HEK293 (cell line): ENCODE measurements around the gene SLC35B4.

Experiments used
- CTCF ChIP-seq: fragments of 450-650 bp; formaldehyde crosslinking; IDR thresholded peaks from 2 replicates; pipeline ENCODE4 v1.5.1; 2016; ENCODE audit warnings: missing biosample characterization, missing genetic modification characterization
- ELK4 ChIP-seq: IDR thresholded peaks from 2 replicates; pipeline ENCODE4 v1.6.1; 2011; ENCODE audit warnings: mild to moderate bottlenecking, low read depth, low read length, borderline replicate concordance
- KLF1 ChIP-seq: fragments of 450-650 bp; formaldehyde crosslinking; IDR thresholded peaks from 2 replicates; pipeline ENCODE4 v1.5.1; 2016; ENCODE audit warnings: missing biosample characterization, missing genetic modification characterization
- MZF1 ChIP-seq: fragments of 450-650 bp; formaldehyde crosslinking; IDR thresholded peaks from 2 replicates; pipeline ENCODE4 v1.5.1; 2017; ENCODE audit warnings: missing biosample characterization, missing genetic modification characterization, borderline replicate concordance
- ZBTB26 ChIP-seq: fragments of 450-650 bp; formaldehyde crosslinking; optimal IDR thresholded peaks from 2 replicates; pipeline ENCODE3; 2016; ENCODE audit warnings: missing biosample characterization, mild to moderate bottlenecking, missing genetic modification characterization
- ZFP3 ChIP-seq: fragments of 450-650 bp; formaldehyde crosslinking; IDR thresholded peaks from 2 replicates; pipeline ENCODE4 v1.5.1; 2016; ENCODE audit warnings: low read depth, missing biosample characterization, missing genetic modification characterization
- ZNF114 ChIP-seq: fragments of 450-650 bp; formaldehyde crosslinking; IDR thresholded peaks from 2 replicates; pipeline ENCODE4 v1.5.0; 2017; ENCODE audit warnings: missing biosample characterization, missing genetic modification characterization
- ZNF24 ChIP-seq: fragments of 450-650 bp; formaldehyde crosslinking; IDR thresholded peaks from 2 replicates; pipeline ENCODE4 v1.5.1; 2016; ENCODE audit warnings: missing biosample characterization, missing genetic modification characterization
- ZNF404 ChIP-seq: fragments of 450-650 bp; formaldehyde crosslinking; IDR thresholded peaks from 2 replicates; pipeline ENCODE4 v1.5.1; 2017; ENCODE audit warnings: missing biosample characterization, missing genetic modification characterization
- ZNF501 ChIP-seq: fragments of 450-650 bp; formaldehyde crosslinking; IDR thresholded peaks from 2 replicates; pipeline ENCODE4 v1.5.1; 2016; ENCODE audit warnings: missing biosample characterization, missing genetic modification characterization
- ZNF530 ChIP-seq: fragments of 450-650 bp; formaldehyde crosslinking; IDR thresholded peaks from 2 replicates; pipeline ENCODE4 v1.5.1; 2016; ENCODE audit warnings: low read depth, missing biosample characterization, missing genetic modification characterization
- ZNF600 ChIP-seq: fragments of 450-650 bp; formaldehyde crosslinking; IDR thresholded peaks from 2 replicates; pipeline ENCODE4 v1.5.1; 2016; ENCODE audit warnings: missing biosample characterization, missing genetic modification characterization
- ZNF692 ChIP-seq: fragments of 450-650 bp; formaldehyde crosslinking; IDR thresholded peaks from 2 replicates; pipeline ENCODE4 v1.5.1; 2016; ENCODE audit warnings: missing biosample characterization, missing genetic modification characterization

- TF ChIP-seq CTCF (tag by site-specific recombination) (no peak), ZBTB26 (tag by site-specific recombination) (no peak), ZNF600 (tag by site-specific recombination) (no peak), ZNF404 (tag by site-specific recombination) (no peak), MZF1 (tag by site-specific recombination) (no peak), ZNF501 (tag by site-specific recombination) (no peak), ZNF24 (no peak), ZFP3 (tag by site-specific recombination) (no peak), ZNF530 (no peak), KLF1 (tag by site-specific recombination) (no peak), ZNF114 (tag by site-specific recombination) (no peak), ZNF692 (no peak), ELK4 (no peak)
These were observed 54.4 kb downstream of the SLC35B4 start for GRCh38 chr7:134262322-134262721.
